Activated T-cell treated with anti-CD3 and anti-CD28 coated beads for 24 hours (primary cell): ENCODE measurements around the gene PCLO.
"Not testable (repeated sequence)": the region's sequence is repeated elsewhere in the genome, so short reads cannot be mapped to it uniquely, and the experiment has no call there.

ENCODE experiments used
- DNase-seq: peaks from one replicate; pipeline ENCODE4 v3.0.0-alpha.2; 2020; ENCODE audit warnings: low read depth

PCLO gene

DNA sequence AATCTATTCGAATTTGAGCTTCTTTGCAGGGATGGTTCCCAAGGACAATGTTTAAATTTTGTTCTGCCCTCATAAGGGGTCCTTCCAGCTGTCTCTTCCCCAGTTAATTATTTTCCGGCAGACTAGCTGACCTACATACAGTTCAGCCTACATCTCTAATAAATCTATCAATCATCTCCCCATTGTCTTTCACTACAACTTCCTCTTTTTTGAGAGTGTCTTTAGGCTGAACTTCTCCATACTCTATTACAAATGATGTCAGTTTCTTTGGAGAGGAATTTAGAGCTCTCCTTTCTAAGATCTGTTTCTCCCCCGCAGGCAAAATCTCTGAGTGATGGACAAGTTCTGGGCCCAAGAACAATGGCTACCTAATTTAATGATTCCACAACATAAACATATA is 122.2 kb downstream of the PCLO start:
- no peak for DNase-seq

DNA sequence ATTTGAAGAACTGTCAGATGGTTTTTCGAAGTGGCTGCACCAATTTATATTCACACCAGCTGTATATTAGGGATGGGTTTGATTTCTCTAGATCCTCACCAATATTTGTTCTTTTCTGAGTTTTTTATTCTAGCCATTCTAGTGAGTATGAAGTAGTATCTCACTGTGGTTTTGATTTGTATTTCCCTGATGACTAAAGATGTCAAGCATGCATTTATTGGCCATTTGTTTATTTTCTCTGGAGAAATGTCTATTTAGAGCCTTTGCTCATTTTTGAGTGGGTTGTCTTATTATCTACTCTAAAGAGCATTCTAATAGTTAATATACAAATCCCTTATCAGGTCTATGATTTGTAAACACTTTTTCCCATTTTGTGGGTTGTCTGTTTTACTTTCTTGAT is 123.9 kb downstream of the PCLO start:
- DNase-seq = no peak

DNA sequence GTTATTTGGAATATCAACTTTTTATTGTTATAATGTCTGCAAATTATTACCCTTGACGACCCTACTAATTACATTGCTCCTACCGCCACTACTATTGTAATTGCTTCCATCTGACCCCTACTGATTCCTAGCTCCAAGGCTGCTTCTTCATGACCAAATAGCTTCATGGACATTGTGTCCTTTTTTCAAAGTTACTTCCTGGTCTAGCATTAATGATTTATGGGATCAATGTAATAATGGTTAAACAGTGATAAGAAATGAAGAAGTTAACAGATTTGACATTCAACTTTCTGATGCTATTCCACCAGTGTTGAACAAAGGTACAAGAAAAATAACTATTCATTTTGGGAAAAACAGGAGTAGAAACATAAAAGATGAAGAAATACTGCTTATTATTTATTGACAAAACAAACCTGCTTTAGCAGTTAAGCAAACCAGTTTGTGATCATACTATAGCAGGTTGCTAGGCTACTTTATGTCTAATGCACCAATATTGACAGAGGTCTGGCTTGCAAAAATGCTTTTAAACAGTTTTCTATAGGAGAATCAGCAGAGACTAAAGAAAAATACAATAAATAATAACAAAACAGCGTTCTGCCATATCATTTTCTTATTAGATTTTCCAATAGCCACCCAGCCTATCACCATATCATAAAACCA is 125.8 kb downstream of the PCLO start:
- DNase-seq = no peak

DNA sequence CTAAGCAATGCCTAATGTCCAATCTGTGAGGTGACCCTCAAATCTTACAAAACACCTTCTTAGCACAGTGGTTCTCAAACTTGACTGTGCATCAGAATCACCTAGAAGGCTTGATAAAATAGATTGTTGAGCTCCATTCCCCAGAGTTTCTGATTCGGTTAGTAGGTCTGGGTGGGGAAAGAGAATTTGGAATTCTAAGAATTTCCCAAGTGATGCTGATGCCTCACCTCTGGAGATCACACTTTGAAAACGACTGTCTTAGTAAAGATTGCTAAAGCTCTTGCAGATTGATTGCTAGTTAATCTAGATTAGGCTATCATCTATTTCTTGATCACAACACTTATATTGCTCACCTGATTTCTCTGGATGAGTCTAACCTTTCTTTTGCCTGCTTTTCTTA is 126.6 kb downstream of the PCLO start:
- DNase-seq = no peak

DNA sequence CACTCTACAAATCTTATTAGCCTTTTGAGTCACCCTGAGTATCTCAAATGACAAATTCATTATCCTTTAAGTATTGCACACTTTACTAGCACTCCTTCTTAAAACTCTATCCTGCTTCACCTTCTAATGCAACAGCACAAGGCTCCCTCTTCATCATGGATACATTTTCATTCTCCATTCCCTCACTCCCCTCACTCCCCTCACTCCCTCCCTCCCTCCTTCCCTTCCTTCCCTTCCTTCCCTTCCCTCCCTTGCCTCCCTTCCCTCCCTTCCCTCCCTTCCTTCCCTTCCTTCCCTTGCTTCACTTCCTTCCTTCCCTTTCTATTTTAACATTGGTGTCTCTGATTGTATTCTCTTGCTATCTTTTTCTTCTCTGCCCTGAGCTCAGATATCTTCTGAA is 130.5 kb downstream of the PCLO start:
- no peak for DNase-seq

DNA sequence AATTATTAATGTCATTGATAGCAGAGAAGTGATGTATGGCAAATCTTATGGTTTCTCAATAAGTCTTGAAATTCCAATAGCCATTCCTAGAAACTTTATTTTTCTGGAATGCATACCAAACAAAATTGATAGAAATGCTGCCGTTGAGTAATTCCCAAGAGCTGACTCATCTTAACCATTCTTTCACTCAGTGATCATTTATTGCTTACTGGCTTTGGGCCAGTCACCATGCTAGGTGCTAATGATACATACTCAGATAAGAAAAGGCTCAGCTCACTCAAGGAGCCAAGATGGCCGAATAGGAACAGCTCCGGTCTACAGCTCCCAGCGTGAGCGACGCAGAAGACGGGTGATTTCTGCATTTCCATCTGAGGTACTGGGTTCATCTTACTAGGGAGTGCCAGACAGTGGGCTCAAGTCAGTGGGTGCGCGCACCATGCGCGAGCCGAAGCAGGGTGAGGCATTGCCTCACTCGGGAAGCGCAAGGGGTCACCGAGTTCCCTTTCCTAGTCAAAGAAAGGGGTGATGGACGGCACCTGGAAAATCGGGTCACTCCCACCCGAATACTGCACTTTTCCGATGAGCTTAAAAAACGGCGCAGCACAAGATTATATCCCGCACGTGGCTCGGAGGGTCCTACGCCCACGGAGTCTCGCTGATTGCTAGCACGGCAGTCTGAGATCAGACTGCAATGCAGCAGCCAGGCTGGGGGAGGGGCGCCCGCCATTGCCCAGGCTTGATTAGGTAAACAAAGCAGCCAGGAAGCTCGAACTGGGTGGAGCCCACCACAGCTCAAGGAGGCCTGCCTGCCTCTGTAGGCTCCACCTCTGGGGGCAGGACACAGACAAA is 138.6 kb downstream of the PCLO start:
- DNase-seq = not testable (repeated sequence)

DNA sequence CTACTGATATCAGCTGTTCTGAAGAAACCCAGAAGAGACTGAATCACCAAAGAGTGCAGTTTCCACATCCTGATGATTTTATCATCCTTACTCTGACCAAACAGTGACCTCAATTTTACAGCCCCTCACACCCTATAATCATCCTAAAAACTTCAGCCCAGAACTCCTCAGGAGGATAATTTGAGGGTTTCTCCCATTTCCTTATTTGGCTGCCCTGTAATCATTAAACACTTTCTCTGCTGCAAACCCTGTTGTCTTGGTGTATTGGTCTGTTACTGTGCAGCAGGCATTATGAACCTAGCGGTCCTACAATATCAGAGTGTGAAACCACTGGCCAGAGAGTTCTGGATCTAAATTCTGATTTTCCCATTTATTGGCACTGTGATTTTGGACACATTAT is 141.7 kb downstream of the PCLO start:
- DNase-seq = no peak

DNA sequence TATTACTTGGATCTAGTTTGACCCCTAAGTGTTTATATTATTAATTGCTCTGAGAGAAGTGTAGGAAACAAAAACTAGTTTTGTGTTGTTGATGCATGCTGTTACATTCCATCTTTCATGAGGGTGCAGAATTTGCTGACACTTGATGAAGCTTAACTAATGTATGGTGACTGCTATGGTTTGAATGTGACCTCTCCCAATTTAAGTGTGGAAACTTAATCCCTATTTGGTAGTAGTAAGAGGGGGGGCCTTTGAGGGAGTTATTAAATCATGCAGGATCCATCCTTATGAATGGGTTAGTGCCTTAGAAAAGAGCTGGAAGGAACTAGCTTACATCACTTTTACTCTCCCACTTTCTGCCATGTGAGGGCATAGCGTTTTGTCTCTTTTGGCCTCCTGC is 142.5 kb downstream of the PCLO start:
- no peak for DNase-seq

DNA sequence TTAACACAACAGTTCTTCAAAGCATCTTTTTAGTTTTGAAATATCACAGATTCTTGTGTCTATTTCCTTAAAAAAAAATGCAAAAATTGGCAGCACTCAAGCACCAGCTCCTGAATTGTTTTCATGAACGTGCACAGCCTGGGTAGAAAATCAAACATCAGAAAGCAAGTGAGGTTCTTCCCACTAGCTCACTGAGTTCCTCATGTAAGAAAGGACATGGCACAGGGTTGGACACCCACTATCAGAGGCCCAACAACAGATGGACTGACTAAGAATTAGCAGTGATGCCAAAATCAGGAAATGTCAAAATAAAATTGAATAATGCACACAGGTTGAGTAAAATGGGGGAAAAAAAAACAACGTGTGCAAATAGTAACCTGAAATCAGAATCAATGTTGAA is 146.8 kb downstream of the PCLO start:
- no peak for DNase-seq

DNA sequence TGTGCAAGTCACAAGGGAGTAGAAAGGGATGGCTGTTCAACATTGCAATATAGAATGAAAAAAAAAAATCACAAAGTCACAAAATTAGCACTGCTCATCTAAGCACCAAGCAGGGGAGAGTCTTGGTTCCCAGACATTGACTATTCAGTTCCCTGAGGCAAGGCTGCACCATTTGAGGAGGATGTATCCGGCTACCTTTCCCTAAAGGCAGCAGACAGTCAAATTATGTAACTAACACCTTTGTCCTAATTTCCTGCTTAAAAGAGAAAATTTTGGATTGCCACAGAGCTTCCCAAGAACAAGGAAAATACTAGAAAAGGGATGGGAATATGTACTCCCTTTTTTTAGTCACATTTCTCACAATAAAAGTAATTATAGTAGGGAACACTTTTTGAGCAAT is 148.1 kb downstream of the PCLO start:
- DNase-seq = no peak

DNA sequence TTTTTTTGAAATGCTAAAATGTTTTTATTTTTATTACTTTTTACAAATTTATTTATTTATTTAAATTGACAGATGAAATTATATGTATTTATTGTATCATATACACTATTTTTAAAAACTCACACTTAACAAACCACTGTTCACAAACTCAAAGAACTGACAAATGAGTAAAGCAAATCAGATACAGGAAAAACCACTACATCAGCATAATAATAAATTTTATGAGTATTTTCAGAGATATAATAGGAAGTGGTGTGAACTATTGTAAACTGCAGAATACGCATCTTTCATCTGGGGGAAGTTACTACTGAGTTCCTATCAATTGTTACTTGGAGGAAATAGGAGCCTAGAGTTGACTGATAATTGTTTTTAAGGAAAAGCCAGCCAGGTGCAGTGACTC is 150.7 kb downstream of the PCLO start:
- no peak for DNase-seq

DNA sequence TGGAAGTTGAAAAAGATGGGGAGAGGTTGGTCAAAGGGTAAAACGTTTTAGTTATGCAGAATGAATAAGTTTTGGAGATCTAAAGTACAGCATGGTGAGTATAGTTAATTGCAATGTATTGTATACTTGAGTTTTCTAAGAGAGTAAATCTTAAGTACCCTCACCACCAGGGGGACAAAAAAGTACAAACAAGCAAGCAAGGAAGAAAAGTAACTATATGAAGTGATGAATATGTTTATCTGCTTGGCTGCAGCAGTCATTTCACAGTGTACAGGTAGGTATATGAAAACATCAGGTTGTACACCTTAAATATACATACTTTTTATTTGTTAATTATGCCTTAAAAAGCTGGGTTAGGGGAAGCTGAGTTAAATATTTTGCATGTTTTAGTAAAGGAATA is 157.3 kb downstream of the PCLO start:
- DNase-seq = no peak

DNA sequence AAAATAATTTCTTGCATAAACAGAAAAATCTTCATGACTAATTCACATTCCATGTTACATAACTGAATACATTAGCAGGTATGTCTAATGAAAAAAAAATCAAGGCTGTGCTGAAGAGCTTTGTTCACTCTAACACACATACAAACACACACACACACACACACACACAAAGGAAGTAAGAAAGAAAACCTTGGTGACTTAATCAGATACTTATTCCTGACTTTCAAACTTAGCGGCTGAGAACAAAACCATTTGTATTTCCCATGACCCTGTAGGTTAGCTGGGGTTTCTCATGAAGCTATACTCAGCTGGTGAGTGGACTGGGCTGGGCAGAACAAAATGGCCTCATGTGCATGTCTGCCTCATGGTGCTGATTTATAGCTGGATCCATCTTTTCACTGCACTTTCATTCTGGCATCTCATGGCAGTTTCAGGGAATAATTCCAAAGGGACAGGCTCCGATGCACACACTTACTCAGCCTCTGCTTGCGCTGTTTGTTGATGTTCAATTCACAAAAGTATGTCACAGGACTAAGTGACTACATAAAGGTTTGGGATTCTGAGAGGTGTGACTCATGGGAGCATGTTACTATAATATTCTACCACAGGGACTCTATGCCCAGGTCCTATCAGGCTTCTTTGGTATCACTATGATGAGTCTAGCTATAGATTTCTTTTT is 161.2 kb downstream of the PCLO start:
- DNase-seq = no peak

DNA sequence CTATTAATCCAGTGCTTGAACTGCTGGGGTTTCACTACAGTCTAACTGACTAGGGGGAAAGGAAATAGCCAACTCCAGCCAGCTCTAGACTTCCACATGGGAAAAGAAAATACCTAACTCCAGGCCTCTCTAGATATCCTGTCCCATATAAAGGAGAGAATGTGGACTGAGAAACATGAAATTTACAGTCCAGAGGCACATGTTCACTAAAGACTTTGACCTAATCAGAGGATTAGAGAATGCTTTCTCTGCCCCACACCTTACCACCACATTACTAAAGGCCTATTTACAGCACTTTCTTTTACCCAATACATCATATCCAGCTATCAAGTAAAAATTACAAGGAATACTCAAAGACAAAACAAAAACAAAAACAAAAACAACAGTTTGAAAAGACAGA is 164.2 kb downstream of the PCLO start:
- DNase-seq = no peak

DNA sequence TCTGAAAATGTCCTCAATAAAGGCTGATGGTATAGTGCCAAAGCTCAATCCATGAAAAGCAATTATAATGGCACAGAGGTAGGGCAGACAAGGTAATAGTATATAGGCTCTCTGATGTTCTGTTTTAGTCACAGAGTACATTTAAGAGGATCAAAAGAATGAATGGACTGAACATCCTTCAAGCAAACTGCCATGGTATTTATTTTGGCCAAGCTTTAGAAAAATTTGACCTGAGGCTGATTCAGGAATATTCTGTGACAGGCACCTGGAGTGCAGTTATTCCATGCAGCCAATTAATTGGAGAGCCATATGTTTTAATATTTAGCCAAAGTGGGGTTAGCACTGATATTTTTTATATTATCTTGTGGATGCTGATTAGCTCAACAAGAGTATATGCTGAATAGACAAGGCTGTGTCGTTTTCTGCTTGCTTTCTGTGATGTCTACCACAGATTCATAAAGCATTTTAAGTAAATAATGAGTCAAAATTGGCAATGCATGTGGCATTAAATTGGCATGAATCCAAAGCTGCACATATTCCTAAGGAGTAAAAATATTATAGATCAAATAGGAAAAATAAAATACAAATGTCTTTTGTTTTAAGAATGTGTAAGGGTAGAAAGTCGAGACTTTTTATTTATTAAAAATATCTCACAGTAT is 177.4 kb downstream of the PCLO start:
- DNase-seq = no peak

DNA sequence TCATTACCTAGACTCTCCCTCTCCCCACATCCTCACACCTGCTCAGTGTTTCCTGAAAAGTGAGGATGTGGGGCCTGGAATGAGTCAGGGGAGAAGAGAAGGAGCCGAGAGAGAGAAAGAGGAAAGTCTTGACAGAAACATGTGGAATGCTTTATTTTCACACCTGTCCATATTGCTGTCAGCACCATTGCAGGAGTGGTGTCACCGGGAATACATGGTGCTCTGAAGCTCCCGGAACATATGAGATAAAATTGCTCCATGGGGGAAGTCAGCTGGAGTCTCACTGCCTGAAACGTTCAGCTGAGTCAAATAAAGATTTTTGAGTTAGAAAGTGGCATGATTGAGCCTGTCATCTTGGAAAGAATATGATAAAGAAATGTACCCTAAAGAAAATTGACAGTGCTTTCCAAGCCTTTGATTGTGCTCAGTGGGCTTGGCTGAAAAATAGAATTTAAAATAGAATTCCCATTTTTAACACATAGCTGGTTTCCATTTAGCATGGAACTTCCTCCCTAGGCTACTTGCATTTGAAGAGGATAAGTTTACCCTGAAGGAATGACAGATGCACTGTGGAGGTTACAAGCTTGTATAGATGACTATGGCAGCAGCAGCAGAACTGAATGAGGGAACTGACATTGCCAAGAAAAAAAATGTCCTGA is 182.4 kb downstream of the PCLO start:
- DNase-seq = no peak

DNA sequence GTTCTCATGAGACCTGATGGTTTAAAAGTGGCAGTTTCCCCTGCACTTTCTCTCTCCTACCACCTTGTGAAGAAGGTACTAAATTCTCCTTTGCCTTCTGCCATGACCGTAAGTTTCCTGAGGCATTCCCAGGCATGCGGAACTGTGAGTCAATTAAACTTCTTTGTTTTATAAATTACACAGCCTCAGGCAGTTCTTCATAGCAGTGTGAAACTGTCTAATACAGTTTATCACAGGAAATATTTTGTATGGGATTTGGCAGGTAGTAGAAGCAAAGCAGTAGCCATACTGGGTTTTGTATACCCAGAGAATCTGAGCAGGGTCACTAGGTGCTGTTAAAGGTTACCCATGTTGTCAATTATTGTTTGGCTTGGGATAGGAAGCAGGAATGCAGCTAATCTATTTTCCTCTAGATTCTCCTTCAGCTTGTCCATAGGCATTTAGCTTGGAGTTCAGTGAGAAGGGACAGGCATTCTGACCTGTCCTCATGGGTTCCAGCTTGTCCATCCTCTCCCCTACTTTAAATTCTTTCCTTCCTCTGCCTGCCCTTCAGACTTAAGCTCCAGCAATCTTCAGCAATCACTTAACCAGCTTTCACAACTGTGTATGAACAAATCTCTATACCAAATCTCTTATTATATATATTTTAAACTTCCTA is 186.7 kb downstream of the PCLO start:
- no peak for DNase-seq

DNA sequence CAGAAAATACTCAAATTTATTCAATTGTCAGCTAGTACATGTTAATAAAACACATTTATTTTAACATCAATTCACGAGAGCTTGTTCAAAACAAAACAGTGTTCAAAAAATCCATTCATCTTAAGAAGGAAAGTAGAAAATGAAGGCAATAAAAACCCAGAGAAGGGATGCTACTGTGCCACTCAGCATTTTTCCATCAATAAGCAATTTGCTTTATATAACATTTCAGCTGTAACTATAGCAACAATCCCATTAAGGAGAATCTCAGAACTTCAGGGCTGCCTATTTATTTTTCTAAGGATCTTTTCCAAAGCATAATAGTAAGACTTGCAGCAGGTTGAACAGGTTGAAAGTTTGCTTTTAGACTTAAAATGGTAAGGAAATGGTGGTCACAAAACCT is 190.5 kb downstream of the PCLO start:
- no peak for DNase-seq

DNA sequence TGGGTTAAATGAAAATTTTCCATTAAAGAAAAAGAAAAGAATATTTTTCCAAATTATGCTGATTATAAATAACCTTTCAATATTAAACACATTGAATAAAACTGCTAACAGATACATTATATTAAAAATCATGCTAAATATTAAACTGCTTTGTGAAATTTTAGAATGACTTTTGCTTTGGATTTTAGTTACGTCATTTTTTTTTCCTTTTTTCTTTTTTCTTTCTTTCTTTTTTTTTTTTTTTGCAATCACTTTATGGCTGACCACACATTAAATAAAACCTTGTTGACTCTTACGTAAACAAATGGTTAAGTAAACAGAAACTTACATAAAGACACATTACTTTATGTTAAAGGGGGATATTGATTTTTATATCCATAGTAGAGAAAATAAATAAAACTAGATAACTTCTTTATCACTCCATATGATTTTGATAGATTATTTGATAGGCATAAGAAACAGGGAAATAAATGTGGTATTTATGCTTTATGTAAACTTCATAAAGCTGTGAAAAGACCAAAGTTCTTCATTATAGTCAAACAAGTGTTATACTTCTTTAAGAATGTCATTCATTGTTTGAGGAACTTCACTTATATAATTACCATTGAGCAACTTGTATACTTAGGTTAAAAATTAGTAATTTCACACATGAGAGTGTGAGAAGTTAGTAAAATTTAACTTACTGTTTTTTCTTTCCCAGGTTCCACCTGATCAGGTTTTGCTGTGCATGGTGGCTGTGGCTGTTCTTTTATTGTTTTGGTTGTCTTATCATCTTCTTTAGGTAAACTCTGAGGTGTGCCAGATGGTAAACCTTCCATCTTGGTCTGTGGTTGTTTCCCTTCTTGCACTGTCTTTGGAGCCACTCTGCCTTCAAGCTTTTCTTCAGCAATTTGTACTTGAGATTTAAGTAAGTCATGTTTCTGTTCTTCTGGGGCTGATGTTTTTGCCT is 197.3 kb downstream of the PCLO start:
- DNase-seq = no peak

DNA sequence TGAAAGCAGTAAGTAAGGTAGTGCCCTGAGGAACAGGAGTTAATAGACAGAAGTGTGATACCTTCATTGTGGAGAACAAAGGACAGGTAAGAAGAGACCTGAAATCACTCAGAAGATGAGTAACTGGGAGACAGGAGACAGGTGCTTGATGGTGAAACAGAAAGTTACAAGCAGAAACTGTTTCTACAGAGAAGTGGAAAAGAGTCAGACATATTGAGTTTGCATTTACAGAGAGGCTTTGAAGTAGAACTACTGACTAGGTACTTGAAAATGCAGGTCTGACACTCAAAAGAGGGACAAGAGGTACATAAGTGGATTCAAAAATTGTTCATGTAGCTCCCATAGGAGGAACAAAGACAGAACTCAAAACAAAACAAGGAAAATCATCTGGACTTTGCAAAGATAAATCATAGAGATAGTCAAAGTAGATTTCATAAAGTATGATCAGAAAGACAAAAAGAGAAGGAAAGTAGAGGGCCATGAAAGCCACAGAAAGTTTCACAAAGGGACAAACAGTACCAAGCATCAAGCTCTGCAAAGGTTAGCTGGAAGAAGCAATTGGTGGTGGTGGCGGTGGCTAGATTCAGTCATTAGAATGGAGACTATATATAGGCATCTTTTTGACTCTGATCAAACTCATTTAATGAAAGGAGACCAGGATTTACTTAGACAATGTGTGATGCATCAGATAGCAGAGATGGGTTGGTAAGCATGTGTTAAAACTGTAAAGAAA is 198.4 kb downstream of the PCLO start:
- no peak for DNase-seq
